DOHH2 (cell line): ENCODE measurements around the gene UBE4B.
"Not testable (repeated sequence)": the region's sequence is repeated elsewhere in the genome, so short reads cannot be mapped to it uniquely, and the experiment has no call there.

Experiments
- H3F3A ChIP-seq: fragments of 200-600 bp; sonication (generic), shearing (Covaris generic); 2 replicates; pipeline ENCODE4 v1.6.0; 2016; ENCODE audit warnings: antibody characterized with exemption, mild to moderate bottlenecking; ENCODE audit not compliant: control insufficient read depth, insufficient read depth
- H3K27ac ChIP-seq: fragments of 200-600 bp; sonication (generic); 2 replicates; pipeline ENCODE4 v1.5.1; 2014; ENCODE audit warnings: low read depth, mild to moderate bottlenecking, low read length, moderate library complexity
- H3K27me3 ChIP-seq: fragments of 200-600 bp; sonication (generic); 2 replicates; pipeline ENCODE4 v1.6.1; 2014; ENCODE audit warnings: mild to moderate bottlenecking, low read length, mixed read lengths; ENCODE audit not compliant: control insufficient read depth
- H3K36me3 ChIP-seq: fragments of 200-600 bp; sonication (generic); 2 replicates; pipeline ENCODE4 v1.6.1; 2014; ENCODE audit warnings: mild to moderate bottlenecking, low read length, moderate library complexity, mixed read lengths; ENCODE audit not compliant: control insufficient read depth
- H3K4me1 ChIP-seq: fragments of 200-600 bp; sonication (generic); 2 replicates; pipeline ENCODE4 v1.6.1; 2014; ENCODE audit warnings: mild to moderate bottlenecking, low read length, mixed read lengths; ENCODE audit not compliant: control insufficient read depth
- H3K4me2 ChIP-seq: fragments of 200-600 bp; sonication (generic); 2 replicates; pipeline ENCODE4 v1.6.0; 2014; ENCODE audit warnings: mild to moderate bottlenecking, low read length, moderate library complexity
- H3K4me3 ChIP-seq: fragments of 200-600 bp; sonication (generic); 2 replicates; pipeline ENCODE4 v1.5.1; 2014; ENCODE audit warnings: mild to moderate bottlenecking, low read length, mixed read lengths
- H3K79me2 ChIP-seq: fragments of 200-600 bp; sonication (generic); 2 replicates; pipeline ENCODE4 v1.6.1; 2014; ENCODE audit warnings: mild to moderate bottlenecking, low read length, mixed read lengths; ENCODE audit not compliant: control insufficient read depth
- H3K9me2 ChIP-seq: fragments of 200-600 bp; sonication (generic); replicated peaks from 2 replicates; pipeline ENCODE4 v1.6.1; 2014; ENCODE audit warnings: mild to moderate bottlenecking, low read length, mixed read lengths; ENCODE audit not compliant: control insufficient read depth
- H3K9me3 ChIP-seq: fragments of 200-600 bp; sonication (generic); 2 replicates; pipeline ENCODE4 v1.6.1; 2014; ENCODE audit warnings: antibody characterized with exemption, low read length, mixed read lengths; ENCODE audit not compliant: control insufficient read depth, insufficient read depth
- H4K20me1 ChIP-seq: fragments of 200-600 bp; sonication (generic); 2 replicates; pipeline ENCODE4 v1.6.0; 2014; ENCODE audit warnings: low read depth, mild to moderate bottlenecking, antibody characterized with exemption, low read length, moderate library complexity; ENCODE audit not compliant: control insufficient read depth, insufficient read depth
- EZH2phosphoT487 ChIP-seq: fragments of 200-600 bp; sonication (generic); IDR thresholded peaks from 2 replicates; pipeline ENCODE4 v1.6.1; 2017; ENCODE audit warnings: borderline replicate concordance, mild to moderate bottlenecking, antibody characterized with exemption, low read length, moderate library complexity, mixed read lengths
- TF ChIP-seq, protein P1 (sequence below): fragments of 200-600 bp; sonication (generic); IDR thresholded peaks from one replicate; pipeline ENCODE4 v1.5.1; 2014; ENCODE audit warnings: antibody characterized with exemption, mild to moderate bottlenecking, low read depth, low read length; ENCODE audit not compliant: poor library complexity, severe bottlenecking

The UBE4B gene

DNA sequence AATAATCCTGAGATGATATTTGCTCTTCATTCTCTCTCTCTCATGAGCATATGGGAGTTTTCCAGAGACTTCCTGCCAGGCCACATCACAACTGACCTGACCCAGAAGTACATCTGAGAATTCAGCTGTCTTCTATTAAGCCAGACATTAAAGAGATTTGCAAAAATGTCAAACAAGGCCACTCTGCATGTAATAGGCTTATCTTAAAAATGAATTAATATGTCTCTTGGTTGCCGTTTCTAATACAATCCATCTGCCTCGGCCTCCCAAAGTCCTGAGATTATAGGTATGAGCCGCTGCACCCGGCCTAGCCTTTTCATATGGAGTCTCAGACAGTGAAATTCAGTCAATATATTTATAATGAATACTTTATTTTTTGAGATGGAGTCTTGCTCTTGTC, 10.8 kb upstream of the UBE4B start:
- not testable (repeated sequence) for H3K4me1 ChIP-seq, H3K36me3 ChIP-seq, H4K20me1 ChIP-seq, H3K9me3 ChIP-seq, H3K9me2 ChIP-seq, H3K79me2 ChIP-seq, H3K4me2 ChIP-seq, H3K4me3 ChIP-seq, H3K27ac ChIP-seq, H3F3A ChIP-seq, H3K27me3 ChIP-seq

GRCh38 chr1:10022656-10023055, 10.1 kb upstream of the UBE4B start:
- Histone ChIP-seq H3K4me3 (no peak overlapping the region), H4K20me1 (no peaks in the 10 kb centered on the region), H3F3A (no peaks in the 10 kb centered on the region), H3K4me1 (peaks cover 8% of the 10 kb centered on the region), H3K27me3 (0 out of 2 replicates have a peak, but pooled peaks cover 3% of the 10 kb centered on the region), H3K27ac (no peak overlapping the region), H3K79me2 (no peaks in the 10 kb centered on the region), H3K4me2 (no peak overlapping the region), H3K9me2 (no peaks in the 10 kb centered on the region), H3K9me3 (no peaks in the 10 kb centered on the region), H3K36me3 (no peaks in the 10 kb centered on the region)
- TF ChIP-seq, protein P1, sequence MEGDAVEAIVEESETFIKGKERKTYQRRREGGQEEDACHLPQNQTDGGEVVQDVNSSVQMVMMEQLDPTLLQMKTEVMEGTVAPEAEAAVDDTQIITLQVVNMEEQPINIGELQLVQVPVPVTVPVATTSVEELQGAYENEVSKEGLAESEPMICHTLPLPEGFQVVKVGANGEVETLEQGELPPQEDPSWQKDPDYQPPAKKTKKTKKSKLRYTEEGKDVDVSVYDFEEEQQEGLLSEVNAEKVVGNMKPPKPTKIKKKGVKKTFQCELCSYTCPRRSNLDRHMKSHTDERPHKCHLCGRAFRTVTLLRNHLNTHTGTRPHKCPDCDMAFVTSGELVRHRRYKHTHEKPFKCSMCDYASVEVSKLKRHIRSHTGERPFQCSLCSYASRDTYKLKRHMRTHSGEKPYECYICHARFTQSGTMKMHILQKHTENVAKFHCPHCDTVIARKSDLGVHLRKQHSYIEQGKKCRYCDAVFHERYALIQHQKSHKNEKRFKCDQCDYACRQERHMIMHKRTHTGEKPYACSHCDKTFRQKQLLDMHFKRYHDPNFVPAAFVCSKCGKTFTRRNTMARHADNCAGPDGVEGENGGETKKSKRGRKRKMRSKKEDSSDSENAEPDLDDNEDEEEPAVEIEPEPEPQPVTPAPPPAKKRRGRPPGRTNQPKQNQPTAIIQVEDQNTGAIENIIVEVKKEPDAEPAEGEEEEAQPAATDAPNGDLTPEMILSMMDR, result no peak
- no peak for TF ChIP-seq EZH2phosphoT487

- TF ChIP-seq EZH2phosphoT487, result no peak
- TF ChIP-seq, protein P1, result no peak
- Histone ChIP-seq H3K27ac (no peak overlapping the region), H3K36me3 (no peaks in the 10 kb centered on the region)
These were observed 7.4 kb upstream of the UBE4B start for GRCh38 chr1:10025354-10025753.

GRCh38 chr1:10027027-10027426, 5.7 kb upstream of the UBE4B start:
- Histone ChIP-seq H4K20me1 (no peaks in the 10 kb centered on the region), H3K36me3 (no peaks in the 10 kb centered on the region), H3K4me3 (no peak overlapping the region), H3K27me3 (0 out of 2 replicates have a peak, but pooled peaks cover 3% of the 10 kb centered on the region), H3K9me2 (no peaks in the 10 kb centered on the region), H3K4me1 (peaks cover 17% of the 10 kb centered on the region), H3K79me2 (no peaks in the 10 kb centered on the region), H3K4me2 (no peak overlapping the region), H3K9me3 (no peaks in the 10 kb centered on the region), H3F3A (peaks cover 4% of the 10 kb centered on the region; the same call in 1 of the 2 replicates), H3K27ac (no peak overlapping the region)
- no peak for TF ChIP-seq EZH2phosphoT487
- TF ChIP-seq, protein P1, result no peak

More at GRCh38 chr1:10025354-10025753, 7.4 kb upstream of the UBE4B start:
- no peaks in the 10 kb centered on the region for H3F3A ChIP-seq
- no peaks in the 10 kb centered on the region for H4K20me1 ChIP-seq
- 0 out of 2 replicates have a peak, but pooled peaks cover 3% of the 10 kb centered on the region for H3K27me3 ChIP-seq
- H3K79me2 ChIP-seq, result no peaks in the 10 kb centered on the region
- H3K4me2 ChIP-seq, result no peak overlapping the region
- no peak overlapping the region for H3K4me3 ChIP-seq
- H3K9me2 ChIP-seq, result no peaks in the 10 kb centered on the region
- H3K4me1 ChIP-seq, result peaks cover 10% of the 10 kb centered on the region
- no peaks in the 10 kb centered on the region for H3K9me3 ChIP-seq

DNA sequence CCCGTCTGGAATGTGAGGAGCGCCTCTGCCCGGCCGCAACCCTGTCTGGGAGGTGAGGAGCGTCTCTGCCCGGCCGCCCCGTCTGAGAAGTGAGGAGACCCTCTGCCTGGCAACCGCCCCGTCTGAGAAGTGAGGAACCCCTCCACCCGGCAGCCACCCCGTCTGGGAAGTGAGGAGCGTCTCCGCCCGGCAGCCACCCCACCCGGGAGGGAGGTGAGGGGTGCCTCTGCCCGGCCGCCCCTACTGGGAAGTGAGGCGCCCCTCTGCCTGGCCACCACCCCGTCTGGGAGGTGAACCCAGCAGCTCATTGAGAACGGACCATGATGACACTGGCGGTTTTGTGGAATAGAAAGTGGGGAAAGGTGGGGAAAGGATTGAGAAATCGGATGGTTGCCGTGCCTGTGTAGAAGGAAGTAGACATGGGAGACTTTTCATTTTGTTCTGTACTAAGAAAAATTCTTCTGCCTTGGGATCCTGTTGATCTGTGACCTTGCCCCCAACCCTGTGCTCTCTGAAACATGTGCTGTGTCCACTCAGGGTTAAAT, 3.7 kb upstream of the UBE4B start:
- H3K9me2 ChIP-seq, H3F3A ChIP-seq, H4K20me1 ChIP-seq, H3K4me2 ChIP-seq, H3K27ac ChIP-seq, H3K9me3 ChIP-seq, H3K27me3 ChIP-seq, H3K4me3 ChIP-seq, H3K36me3 ChIP-seq: not testable (repeated sequence)
- Histone ChIP-seq H3K4me1 (peaks cover 21% of the 10 kb centered on the region), H3K79me2 (peaks cover 10% of the 10 kb centered on the region)
